NCI-H187 treated with DMSO at 0.1 percent for 48 hours (cell line): ENCODE measurements around the gene NETO2.

Source experiments
- DNase-seq: peaks from one replicate; lab custom pipeline; 2025; lab: John Stamatoyannopoulos, UW

The NETO2 gene

DNA sequence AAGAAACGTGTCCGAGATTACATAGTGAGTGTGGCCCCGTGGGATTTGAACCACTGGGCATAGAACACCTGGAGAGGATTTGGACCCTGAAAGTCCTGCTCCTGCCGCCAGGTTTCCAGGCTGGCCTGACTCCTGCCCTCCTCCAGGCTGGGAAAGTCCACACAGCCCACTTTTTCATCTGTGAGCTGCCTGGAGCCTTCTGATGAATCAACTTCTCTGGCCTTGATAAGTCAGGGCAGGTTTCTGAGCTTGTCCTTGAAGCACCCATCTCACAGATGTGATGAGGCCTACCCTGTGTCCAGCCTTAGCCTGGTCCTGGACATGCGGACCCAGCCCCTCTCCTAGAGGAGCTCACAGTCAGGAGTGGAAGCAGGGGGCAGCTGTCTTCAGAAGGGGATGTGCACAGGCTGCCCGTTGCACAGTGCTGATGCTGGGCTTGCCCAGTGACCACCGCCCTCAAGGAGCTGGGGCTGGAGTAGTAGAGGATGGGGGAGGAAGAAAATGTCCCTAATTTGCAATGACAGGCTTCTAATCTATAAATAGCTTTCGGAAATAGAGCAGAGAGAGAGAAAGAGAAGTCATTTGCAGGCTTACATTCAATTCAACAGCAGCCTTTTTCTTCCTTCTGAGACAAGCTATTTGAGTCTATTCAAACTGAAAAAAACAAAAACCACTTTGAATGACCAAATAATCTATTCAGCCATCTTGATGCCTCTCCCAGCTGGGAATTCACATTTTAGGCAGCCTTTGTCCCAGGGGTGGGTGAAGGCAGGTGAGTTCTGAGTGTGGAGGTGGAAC, 96.8 kb downstream of the NETO2 start:
- no peak for DNase-seq

DNA sequence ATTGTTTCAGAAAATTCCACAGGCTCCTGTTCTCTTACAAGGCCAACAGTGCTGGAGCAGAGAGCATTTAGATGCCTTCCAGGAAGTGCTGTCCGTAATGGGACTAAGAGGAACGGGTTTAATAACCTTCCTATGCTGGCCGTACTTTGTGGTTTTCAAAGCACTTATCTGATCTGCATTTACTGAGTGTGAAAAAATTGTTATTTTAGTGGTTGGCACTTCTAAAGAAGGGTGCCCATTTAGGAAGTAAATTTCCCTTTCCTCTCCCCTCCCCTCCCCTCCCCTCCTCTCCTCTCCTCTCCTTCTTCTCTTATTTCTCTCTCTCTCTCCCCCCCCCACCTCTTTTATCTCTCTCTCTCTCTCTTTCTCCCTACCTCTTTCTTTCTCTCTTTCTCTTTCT, 98.3 kb downstream of the NETO2 start:
- DNase-seq = no peak

DNA sequence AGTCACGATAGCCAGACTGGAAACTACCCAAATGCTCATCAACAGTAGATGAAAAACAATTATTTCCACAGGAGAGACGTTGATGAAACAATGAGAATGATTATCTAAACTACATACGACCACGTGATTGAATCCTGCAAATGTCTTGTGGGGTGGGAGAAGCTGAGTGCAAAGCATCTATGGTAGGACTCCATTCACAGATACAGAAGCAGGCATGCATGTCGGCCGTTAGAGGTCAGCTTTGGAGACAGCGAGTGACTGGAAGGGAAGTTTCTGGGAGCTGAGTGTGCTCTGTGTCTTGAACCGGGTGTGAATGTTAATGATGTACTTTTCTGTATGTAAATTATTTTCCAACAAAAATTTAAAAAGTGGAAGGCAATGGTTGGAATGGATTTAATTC, 98.7 kb downstream of the NETO2 start:
- no peak for DNase-seq

DNA sequence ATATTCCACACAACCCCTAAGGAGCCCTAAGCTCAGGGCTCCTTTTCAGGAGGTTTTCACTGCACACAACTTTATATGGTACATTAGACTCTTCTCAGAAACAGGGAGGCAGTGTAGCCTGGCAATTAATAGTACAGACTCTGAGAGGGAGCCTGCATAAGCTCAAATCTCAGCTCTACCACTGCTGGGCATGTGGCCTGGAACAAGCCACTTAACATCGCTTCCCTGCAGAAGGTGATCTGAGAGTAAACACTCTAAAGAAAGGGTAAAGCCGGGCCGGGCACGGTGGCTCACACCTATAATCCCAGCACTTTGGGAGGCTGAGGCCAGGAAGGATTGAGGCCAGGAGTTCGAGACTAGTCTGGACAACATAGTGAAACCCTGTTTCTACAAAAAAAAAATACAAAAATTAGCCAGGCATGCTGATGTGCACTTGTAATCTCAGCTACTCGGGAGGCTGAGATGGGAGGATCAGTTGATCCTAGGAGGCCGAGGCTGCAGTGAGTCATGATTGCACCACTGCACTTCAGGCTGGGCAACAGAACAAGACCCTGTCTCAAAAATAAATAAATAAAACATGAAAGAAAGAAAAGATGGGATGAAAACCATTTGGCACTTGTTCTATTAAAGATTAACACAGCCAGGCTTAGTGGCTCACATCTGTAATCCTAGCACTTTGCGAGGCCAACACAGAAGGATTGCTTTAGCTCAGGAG, 99.6 kb downstream of the NETO2 start:
- DNase-seq = no peak

DNA sequence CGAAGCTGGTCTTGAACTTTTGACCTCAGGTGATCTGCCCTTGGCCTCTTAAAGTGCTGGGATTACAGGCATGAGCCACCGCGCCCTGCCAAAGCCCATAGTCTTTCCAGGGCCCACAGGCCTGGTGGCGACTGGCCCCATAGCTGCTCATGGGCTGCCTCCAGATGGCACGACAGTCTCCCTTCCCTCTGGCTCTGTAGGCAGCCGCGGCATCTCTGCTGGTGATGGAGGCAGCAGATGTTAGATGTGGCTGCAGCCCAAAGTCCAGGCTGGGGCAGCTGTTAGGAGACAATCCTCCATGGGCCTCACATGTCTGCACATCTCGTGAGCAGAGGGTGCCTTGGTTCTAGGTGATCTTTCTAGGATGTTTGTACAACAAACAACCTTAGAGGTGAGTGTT, 100.5 kb downstream of the NETO2 start:
- no peak for DNase-seq

DNA sequence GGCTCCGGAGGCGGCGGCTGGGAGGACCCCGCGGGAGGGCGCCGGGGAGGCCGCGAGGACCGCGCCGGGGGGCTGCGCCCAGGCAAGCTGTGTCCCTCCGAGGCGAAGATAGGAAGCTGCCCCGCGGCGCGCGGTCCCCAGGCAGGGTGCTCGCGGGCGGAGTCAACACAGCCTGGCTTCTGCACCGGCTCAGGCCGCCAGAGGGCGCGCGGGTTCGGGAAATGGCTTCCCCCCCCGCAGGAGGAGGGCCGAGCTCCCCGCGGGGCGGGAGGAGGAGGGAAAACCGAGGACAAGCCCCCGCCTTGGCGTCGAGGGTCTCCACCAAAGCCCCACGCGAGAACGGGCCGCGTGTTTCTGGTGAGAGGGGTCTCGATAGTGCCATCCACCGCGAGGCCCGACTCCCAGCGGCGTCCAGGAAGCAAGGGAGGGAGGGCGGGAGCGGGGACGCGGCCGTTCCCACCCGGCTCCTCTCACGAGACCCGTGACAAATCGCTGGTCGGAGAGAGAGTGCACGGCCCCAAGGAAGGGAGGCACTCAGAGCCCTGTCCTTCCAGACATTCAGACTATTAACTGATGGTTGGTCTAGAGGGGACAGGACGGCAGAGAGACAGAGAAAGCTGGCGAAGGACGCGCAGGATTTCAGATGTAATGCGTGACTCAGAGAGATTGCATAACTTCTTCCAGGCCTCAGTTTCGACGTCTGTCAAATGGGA, 105.8 kb downstream of the NETO2 start:
- DNase-seq = no peak

DNA sequence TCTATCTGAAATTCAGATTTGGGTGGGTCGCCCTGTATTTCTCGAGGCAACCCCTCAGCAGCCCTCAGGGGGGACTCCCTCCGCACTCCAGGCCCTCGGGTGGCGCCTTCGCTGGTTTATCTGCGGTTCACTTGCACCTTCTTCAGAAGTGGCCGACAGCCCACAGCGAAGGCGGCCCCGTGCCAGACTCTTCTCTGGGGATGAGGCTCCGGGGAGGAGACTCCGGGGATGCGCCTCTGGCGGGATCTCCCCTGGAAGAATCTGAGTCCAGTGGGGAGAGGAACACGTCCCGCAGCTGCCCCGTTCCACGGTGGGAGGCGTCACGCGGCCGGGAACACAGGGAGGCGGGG, 106.4 kb downstream of the NETO2 start:
- no peak for DNase-seq

DNA sequence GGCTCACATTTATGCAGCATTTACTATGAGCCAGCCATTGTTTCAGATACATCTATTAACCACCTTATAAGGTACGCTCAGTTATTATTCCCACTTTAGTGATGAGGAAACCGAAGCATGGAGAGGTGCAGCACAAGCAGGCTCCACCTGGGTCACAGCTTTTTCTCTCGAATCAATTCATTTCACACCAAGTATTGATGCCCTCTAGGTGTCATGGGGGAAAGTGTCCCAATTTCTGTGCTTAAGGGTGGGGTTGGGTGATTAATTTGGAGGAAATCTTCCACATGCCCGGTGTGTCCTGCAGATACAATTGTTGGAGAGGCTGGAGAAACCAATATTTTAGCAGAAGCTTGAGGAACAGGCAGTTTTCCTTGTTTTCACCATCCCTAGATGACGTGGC, 107.5 kb downstream of the NETO2 start:
- no peak for DNase-seq

DNA sequence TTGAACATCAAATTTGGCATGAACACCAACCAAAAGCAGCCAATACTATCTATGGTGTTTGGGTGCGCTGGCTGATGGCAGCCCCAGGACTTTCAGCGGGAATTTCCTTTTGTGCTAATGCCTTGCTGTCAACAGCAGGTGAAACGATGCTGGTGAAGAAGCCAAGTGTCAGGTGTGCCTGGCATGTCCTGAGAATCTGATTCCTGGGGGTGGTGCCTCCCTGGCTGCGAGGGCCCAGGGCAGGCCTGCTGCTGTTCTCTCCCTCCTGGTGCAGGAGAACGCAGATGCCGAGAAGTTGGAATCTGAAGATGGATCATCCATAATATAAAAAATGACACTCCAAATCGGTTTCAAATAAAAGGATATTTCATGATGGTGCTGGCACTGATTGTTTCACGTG, 108.3 kb downstream of the NETO2 start:
- no peak for DNase-seq

DNA sequence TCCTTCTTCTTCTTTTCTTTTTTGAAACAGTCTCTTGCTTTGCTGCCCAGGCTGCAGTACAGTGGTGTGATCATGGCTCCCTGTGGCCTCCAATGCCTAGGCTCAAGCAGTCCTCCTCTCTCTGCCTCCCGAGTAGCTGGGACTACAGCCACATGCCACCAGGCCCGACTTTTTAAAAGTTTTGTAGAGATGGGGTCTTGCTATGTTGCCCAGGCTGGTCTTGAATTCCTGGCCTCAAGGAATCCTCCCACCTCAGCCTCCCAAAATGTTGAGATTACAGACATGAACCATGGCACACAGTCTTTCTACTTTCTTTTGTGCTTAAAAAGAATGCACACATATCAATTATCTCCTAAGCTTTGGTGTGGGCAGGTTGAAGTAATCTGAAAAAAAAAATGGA, 109.3 kb downstream of the NETO2 start:
- DNase-seq = no peak

DNA sequence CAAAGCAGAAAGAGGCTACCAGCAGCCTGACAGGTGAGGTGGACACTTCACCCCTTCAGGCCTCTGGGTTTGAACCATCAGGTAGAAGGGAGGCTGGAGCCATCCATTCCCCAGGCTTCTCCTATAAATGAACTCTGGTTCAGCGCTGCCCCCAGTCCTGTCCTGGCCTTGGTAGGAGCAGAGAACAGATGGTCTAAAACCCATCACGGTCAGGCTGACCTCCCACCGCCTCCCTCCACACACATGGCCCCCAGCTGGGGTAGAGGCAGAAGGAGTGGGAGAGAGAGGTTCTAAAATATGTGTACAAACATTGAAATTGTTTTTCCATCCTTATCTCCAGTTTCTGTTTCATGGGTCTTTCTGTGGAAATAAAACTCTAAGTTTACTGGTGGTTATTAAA, 110.6 kb downstream of the NETO2 start:
- DNase-seq = no peak

DNA sequence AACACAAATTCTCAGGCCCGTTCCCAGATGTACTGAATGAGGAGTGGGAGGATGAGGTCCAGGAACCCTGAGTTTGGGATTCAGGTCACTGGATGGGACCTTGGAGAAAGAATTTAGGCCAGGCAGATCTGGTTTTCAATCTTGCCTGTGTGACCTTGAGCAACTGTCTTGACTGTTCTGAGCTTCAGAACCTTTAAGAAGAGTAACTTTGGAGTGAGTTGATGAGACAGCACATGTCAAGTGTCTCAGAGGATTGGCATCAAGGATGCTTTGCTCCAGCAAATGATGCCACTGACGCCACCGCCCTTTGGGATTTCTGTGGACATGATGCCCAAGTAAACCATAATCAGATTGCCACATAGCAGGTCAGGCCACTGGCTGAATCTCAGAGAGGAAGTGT, 114.0 kb downstream of the NETO2 start:
- DNase-seq = no peak

DNA sequence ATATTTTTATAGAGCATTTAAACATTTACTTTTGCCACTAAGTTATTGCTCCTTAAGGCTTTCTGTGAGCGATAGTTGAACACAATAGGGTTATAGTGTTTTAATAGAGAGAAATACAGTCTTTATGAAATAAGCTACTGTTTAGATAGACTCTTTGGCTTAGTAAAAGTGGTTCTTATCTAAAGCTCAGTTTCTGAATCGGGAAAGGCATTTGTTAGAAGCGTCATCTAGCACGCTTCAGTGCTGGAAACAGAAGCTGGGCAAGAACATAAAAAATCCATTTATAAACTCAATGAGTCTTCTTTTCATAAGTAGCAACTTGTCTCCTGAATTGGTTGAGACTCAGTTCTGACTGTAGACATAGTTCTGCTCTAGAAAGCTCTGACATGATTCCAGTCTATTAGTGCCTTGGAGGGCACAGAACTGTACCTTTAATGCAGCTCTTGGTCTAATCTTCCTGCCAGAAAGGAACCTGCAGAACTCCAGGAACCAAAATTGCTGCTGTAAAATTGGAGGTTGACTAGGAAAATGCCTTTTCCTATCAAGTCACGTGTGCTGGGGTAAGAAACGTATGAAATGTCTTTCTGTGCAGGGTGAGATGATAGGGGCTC, 114.9 kb downstream of the NETO2 start:
- DNase-seq = no peak
